GM19395 (cell line): Measurements from ENCODE around the gene DIRAS1.

Experiments
- ATAC-seq: cut with Tn5 transposase; IDR thresholded peaks from one replicate; pipeline ENCODE4 v1.9.1; 2021; ENCODE audit warnings: mild to moderate bottlenecking, moderate library complexity; ENCODE audit not compliant: unreplicated experiment

The DIRAS1 gene, protein sequence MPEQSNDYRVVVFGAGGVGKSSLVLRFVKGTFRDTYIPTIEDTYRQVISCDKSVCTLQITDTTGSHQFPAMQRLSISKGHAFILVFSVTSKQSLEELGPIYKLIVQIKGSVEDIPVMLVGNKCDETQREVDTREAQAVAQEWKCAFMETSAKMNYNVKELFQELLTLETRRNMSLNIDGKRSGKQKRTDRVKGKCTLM

GRCh38 chr19:2720777-2721569, at the start of gene DIRAS1:
Gene DIRAS1, minus strand, starts transcription at chr19:2721372. Its CDS starts 3,566 bp downstream, at chr19:2717806.
- no peak for ATAC-seq

- ATAC-seq = no peak
These were observed 49.2 kb upstream of the DIRAS1 start for GRCh38 chr19:2770055-2771013.

- no peak for ATAC-seq
These were observed 48.0 kb upstream of the DIRAS1 start for GRCh38 chr19:2769218-2769617.

DNA sequence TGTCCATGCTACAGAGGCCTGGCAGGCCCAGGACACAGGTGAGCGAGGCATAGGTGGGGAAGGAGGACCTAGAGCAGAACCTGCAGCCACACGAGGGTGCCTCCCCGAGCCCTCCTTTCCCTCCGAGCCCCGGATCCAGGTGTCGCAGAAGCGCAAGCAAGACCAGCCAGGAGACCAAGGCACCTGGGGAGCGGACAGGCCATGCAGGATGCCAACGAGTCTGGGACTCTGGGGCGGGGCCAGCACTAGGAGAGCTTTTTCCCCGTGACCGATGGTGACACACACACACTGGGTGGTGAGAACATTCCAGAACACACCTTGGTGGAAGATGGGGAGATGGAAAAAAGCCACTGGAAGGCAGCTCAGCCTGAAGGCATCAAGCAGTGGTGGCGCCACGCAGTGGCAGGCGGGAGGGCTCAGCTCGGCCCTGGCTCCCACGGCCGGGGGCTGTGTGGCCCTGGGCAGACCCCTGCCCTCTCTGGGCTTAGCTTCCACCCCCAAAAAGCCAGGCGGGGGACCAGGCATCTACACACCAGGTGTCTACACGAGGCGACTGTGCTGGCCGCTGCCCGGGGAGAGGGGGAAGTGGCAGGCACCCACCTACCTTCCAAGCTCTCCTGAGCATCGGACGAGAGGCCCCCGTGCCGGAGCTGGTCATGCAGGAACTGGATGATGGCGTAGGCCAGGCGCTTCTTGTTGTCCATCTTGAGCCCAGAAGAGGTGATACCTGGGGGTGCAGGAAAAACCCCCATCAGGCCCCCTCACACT, 47.4 kb upstream of the DIRAS1 start:
- no peak for ATAC-seq

GRCh38 chr19:2767688-2768087, 46.5 kb upstream of the DIRAS1 start:
- ATAC-seq = no peak

GRCh38 chr19:2766594-2767372, 45.6 kb upstream of the DIRAS1 start:
- ATAC-seq = no peak

- no peak for ATAC-seq
These were observed 44.2 kb upstream of the DIRAS1 start for GRCh38 chr19:2765376-2765775.

DNA sequence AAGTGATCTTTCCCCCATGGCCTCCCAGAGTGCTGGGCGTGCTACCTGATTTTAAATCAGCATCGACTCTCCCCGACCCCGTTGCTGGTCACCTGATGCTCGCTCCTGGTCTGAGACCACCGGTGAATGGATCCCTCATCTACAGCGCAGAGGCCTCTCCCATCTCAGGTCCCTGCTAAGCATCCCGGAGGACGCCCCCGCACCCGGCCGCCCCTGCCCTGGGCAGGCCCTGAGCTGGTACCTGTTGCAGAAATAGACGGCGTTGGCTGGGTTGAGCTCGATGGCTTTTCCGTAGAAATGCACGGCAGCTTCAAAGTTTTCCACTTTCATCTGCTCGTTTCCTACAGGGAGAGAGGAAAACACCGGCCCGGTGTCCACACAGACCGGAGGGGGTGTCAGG, 43.8 kb upstream of the DIRAS1 start:
- ATAC-seq = no peak

DNA sequence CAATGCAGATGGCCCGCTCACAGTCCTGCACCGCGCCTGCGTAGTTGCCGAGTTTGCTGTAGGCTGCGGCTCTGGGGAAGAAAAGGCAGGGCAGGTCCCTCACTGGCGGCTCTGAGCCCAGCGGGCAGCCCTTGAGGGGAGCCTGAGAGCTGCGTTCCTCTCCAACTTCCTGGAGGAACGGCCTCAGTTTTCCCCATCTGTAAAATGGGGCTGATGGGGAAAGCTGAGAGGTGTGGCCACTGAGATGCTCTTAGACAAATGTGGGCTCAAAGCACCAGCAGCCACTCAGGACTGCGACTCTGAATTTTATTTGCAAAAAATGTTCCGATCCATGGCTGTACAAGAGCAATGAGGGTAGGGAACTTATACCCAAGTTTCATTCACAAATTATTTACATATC, 42.5 kb upstream of the DIRAS1 start:
- ATAC-seq = no peak

GRCh38 chr19:2762783-2763496, 41.8 kb upstream of the DIRAS1 start:
- no peak for ATAC-seq

- ATAC-seq = no peak
These were observed 41.0 kb upstream of the DIRAS1 start for GRCh38 chr19:2761876-2762782.

DNA sequence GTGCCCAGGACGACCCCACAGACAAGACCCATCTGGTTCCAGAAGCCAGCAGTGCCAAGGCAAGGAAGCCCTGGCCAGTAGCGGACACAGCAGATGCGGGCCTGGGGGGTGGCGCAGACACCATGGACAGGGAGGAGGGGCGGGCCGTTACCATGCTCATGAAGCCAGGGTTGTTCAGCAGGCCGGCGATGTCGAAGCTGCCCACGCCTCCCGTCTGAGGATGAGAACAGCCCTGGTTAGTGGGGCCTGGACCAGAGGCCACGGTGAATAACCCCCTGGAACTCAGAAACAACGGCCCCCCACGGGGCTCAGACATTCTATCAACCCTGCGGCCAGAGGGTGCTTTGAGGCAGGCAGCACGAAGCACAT, 40.1 kb upstream of the DIRAS1 start:
- ATAC-seq = no peak

GRCh38 chr19:2759965-2760364, 38.8 kb upstream of the DIRAS1 start:
- ATAC-seq = no peak

- no peak for ATAC-seq
These were observed 38.2 kb upstream of the DIRAS1 start for GRCh38 chr19:2759362-2759761.

- no peak for ATAC-seq
These were observed 37.6 kb upstream of the DIRAS1 start for GRCh38 chr19:2758601-2759313.

DNA sequence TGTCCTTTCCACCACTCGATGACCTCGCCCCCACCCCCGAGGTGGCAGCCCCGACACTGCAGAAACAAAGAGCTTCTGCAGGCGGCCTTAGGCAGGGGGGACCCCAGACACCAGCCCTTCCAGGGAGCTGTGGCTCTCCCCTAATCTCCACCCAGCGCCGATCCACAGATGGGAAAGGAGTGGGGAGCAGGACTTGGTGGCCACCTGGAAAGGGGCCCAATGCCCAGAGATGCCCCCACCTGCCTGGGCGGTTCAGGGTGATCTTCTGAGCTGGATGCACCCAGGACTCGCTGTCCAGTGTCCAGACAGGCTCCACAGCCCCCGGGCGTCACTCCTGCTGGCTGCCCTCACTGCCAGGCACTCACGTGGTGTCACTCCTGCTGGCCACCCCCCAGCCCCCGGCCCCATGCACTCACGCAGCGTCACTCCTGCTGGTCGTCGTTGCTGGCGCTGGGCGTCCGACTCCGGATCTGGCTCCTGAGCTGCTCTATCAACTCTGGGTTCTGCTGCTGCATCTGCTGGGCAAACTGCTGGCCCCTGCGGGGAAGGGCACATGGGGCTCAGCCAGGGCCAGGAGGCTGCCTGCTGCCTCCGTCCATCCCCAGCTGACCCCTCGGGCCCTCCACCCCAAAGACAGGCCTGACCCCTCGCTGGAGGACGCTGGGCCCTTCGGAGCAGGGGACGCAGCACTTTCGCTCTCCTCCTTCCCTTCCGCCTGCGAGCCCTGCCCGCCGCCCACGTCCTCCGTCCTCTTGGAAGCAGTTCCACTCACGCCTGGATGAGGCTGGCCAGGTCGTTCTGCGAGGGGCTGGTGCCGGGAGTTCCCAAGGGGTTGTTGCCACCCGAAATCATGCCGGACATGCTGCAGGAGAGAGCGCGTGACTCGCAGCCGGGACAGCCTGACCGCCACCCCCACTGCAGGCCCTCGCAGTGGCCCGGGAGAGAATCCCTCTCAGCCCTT, 36.0 kb upstream of the DIRAS1 start:
- ATAC-seq = no peak

- no peak for ATAC-seq
These were observed 35.3 kb upstream of the DIRAS1 start for GRCh38 chr19:2756477-2756876.
